Measurements from ENCODE around the gene TMEM39A.

- no peak for TF ChIP-seq POLR2A (IDR thresholded peaks at IDR 0.05; ENCODE audit: low read length)
- no peak for TF ChIP-seq GATA1 (IDR thresholded peaks at IDR 0.05; ENCODE audit: low read depth, low read length)
These were observed 19.7 kb upstream of the TMEM39A start for GRCh38 chr3:119483101-119483500.

All from erythroblast (primary cell).